Activated T-cell treated with anti-CD3 and anti-CD28 coated beads, Interleukin-2, amount 50 U/mL, for 48 hours (primary cell): ENCODE results near the gene SLC41A3.
A peak's percentile ranks its signal among the peaks of the same experiment; 100 is the strongest.

Source experiments
- DNase-seq, 2 experiments: peaks; one replicate each; pipeline ENCODE4 v3.0.0-alpha.2; 2020

Gene SLC41A3

DNA sequence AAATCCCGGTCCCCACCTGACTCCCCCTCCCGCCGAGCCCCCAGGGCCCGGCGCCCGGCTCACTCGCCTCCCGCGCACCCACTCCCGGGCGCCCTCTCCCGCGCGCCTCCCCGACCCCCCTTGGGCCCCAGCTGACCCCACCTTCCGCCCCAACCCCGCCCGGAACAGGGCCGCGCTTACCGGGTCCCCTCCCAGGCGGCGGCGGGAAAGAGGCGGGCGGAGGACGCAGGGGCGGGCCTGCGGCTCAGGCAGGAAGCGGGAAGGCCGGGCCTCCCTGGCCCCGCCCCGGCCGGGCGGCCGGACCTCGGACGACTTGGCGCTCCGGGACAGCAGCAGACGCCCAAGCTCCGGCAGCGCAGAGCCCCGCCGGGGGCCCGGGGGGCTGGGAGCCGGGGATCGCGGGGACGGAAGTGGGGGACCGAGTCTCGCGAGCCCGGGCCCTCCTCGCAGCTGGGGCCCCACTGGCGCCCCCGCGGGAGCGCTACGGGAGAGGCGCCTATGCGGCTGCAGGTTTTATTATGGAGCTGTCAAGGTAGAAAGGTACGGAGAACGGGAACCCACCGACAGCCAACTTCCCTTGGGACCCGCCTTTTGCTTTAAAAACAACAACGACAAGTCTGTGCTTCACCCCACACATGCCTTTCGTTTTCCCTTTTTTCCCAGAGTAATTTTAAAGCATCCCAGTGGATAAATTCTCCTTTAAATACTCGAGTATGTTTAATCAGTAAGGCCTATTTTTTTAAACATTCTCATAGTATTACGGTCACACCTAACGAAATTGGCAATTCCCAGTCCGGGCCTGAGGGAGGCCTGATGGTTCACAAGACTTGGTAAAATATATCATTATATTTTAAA is at the start of gene SLC41A3:
Gene SLC41A3 (minus strand): TSS at position 212 of the 855 bp plus-strand sequence. CDS start 15,905 bp downstream, outside the sequence.
- DNase-seq = peak; percentile 93 to 95

DNA sequence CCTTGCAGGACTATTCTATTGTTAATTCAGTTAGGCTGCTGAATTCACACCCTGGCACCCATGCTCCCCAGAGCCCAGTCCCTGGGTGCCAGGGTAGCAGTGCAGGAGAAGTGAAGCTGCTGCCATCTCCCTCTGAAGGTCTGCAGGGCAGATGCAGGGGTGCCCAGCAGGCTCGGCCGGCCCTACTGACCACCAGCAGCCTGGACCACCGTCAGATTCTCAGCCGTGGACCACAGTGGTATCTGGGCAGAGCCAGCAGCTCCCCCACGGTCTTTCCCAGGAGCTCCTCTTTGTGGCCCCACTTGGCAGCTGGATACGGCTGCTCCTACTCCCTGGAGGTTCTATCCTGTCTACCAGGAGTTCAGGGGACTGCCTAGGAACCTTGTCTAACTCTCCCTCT is 49.7 kb upstream of the SLC41A3 start:
- no peak for DNase-seq

DNA sequence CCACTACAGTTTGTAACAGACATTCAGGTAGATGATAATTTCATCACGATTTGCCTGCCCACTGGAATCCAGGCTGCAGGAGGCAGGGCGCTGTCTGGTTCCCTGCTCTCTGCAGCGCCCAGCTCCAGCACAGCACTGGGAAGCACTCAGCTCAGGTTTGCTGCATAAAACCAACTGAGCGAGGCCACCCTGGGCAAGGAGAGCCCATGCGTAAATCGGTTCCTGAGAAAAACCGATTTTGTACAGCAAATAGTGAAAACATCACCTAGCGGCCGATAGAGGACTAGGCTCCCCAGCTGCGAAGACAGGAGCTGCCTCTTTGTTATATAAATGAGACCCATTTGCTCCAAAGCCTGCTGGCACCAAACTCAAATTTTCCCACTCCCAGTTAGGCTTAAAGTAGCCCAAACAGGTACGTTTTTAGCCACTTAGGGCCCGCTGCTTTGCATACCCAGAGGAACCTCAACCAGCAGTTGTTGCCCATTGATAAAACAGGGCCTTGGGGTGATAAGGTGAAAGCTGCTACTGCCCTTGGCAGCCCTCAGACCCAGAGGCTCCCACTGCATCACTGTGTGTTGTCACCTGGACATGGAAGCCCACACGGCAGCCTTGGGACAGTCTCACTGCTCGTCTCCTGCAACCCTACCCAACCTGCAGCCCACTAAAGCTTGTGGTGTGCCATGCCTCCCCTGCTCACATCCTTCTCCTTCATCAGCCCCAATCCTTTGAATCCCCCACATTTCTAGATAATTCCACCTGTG is 49.0 kb upstream of the SLC41A3 start:
- no peak for DNase-seq

DNA sequence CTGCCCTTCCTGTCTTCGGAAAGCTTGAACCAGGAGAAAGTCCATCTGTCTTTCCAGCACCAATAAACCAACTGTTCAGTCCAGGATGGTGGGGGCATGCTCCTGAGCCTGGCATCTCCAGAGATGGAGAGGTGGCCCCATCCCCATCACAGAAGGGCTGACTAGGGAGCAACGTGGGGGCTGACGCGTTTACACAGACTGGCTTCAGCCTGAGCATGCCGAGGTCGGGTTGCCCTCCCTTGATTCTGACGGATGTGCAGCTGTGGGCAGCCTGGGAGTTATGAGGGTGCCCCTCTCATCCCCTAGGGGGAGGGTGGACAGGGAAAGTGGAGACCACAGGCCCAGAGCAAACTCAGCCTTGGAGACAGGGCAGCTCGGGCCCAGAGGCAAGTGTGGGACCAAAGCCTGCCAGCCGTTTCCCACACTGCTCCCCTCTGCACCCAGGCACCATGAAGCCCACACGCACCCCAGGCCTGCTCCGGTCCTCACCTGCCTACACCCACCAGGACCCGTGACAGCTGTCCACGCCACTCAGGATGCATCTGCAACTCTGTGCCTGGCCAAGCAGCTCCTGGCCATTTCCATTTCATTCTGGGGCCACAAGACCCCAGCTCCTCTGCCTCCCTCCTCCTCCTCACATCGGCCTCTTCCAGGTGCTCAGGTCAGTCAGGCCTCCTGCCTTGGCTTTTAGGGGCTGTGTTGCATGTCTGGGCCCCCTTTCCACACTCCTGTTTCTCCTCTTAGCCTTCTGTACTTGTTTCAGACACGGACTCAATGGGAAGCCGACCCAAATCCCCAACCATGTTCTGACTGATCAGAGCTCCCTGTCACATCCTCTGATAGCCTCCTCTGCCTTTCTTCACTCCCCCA is 48.2 kb upstream of the SLC41A3 start:
- DNase-seq = peak in 1 of 2 experiments; percentile 9

DNA sequence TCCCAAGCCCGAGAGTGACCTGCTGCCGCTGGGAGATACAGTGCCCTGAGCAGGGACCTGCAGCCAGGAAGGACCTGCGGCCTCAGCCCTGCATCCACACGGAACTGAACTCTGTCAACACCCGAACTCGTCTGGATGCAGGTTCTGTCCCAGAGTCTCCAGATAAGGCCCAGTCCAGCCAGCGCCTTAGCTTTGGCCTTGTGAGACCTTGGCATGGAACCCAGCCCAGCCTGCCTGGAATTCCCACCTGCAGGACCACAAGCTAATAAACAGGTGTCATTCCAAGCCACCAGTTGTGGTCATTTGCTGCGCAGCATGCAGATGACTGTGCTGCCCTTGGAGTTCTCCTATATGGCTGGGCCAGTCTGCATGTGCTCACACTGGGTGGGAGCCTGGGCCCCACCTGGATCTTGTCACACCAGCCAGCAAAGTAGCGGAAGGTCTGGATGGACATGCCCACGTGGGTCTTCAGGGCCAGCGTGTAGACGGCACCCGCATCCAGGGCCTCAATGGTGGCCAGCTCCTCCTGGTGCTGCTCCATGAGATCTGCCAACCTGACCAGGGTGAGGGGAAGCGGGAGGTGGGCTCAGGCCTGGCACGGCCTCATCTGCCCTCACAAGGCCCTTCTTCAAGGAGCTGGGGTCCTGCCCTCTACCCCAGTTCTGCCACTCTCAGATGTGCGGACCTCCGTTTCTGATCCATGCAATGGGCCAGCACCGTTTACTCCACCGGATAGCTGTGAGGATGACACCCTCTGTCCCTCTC is 47.2 kb upstream of the SLC41A3 start:
- peak in 1 of 2 experiments; percentile 6 for DNase-seq

DNA sequence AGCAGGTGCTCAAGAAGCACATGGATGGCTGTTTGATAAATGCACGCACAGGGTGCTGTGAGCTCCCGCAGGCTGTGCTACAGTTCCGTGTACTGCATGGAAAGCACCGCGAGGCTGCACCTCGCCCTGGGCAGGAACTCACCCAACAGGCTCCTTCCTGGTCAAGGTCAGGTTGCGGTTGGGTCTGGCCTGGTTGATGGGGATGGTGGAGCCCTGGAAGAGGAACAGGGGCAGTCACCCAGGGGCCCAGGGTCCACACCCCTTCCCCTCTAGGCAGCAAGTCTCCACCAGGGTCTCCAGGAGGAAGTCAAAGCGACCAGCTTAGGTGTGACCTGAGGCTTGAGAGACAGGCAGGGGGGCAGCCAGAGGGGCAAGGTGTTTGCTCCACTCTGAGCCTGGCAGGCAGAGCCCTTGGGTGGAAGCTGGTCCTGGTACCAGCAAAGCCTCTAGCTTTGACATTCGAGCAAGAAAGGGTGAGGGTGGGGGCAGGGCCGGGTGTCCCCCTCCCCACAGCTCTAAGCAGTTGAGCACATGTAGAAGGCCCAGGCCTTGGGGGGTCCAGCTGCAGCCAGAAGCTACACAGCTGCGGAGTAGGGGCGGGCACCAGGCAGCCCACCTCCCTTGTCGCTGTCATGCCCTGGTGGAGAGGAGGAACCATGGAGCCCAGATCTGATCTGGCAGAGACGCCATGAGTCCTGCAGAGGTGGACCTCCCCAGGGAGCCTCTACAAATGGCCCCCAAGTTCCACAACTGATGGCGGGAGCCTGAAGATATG is 46.3 kb upstream of the SLC41A3 start:
- peak in 1 of 2 experiments; percentile 12 for DNase-seq

DNA sequence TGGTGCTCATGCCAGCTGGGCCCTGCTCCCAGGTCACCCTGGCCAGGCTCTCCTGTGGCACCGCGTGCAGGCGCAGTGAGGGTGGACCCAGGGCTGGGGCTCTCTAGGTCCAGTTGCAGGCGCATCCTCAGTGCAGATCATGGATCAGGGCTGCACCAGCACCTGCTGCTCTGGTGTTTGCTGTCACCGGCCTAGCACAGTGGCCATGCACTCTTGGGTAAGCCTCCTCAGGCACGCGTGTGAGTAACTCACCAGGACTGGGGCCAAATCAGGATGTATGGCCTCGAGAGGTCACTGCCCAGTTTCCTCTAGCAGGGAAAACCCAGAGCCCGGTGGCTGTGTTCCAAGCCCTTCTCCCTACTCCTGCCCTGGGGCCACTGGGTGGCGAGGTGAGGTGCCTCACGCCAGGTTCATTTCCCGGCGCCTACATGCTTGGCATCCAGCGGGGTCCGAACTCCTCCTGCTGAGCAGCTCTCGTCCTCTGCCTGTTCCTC is 45.5 kb upstream of the SLC41A3 start:
- no peak for DNase-seq

DNA sequence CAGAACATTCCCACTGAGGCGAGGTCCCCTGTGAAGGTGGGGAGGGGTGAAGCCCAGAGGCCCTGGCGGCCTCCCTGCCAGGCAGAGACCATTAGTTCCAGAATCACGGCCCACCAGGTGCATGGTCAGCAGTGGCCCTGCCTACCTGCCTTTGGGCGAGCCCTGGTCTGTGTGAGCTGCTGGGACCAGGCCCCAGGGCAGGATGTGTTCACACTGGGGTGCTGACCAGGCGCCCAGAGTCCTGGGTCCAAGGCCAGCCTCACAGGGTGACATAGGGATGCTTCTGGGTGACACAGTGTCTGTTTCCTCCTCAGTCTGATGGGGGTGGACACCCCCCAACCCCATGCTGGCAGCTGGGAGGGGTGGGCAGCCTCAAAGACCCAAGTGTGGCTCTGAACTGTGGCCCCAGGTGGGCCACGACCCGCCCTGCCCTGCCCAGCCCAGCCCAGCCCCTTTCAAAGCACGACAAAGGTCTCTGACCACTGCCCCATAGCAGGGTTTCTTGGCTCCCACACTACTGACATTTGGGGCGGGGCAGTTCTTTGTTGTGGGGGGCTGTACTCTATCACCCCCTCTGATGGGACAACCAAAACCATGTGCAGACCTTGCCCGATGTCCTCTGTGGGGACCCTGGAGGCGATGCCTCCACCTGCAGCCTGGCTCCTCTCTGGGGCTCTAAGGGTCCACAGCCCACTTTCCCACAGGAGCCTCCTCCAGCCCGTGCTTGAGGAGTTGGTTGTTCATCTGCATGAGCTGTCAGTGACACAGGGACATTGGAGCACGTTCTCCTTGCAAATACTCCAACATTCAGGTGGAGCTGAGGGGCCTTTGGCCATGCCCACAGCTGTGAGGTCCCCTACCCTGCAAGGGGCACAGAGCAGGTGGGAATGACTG is 44.8 kb upstream of the SLC41A3 start:
- peak in 1 of 2 experiments; percentile 2 for DNase-seq

DNA sequence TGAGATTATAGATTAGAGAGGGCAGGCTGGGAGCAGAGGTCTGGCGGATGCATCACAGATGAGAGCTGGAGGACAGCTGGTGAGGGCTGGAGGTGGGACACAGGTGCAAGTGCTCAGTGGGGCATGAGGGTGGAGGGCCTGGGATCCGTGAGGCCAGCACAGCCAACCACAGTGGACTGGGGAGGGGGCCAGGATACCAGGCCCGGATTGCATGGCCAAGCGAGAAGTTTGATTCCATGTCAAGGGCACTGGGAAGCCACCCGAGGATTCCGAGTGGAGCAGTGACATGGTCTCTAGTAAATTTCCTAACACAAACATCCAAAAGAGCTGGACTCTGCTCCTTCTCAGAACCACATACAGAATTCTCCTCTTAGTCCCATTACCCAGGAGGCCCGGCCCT is 44.0 kb upstream of the SLC41A3 start:
- peak in 1 of 2 experiments; percentile 1 for DNase-seq

DNA sequence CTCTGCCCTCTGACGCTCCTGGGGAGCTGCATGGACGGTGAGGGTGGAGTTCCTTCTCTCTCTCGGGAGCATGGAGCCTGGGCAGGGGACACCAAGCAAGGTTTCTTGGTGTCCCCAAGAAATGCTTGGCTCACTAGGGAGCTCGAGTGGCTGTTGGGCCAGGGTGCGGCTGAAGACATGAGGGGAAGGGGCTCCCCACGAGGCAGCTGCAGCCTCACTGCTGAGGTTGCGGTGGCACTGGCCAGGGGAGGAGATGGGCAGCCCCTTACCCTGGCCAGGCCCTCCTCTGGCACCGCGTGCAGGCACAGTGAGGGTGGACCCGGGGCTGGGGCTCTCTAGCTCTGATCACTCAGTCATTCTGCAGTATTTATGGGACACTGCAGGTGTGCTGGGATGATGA is 43.5 kb upstream of the SLC41A3 start:
- peak in 1 of 2 experiments; percentile 8 for DNase-seq

DNA sequence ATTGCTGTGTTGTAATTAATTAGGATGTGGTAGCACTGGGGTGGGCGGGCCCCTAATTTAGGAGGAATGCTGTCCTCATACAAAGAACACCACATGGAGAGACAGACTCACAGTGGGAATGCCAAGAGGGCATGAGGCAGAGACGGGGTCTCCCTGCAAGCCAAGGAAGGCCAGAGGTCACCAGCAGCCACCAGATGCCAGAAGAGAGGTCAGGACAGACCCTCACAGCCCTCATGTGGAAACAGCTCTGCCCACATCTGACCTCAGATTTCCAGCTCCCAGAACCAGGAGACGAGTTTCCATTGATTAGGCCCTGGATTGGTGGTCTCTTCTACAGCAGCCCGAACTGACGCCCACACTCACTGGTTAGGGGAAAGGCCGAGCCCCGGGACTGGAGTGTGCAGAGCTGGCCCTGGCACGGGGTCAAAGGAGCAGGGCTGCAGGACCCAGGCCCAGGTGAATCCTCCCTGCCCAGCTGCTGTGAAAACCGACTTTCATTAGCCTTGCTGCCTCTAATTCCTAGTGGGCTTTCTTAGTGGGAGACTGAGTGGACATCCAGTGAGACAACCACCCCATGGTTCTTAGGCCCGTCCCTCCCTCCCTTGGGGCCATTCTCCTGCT is 43.0 kb upstream of the SLC41A3 start:
- peak in 1 of 2 experiments; percentile 5 for DNase-seq

DNA sequence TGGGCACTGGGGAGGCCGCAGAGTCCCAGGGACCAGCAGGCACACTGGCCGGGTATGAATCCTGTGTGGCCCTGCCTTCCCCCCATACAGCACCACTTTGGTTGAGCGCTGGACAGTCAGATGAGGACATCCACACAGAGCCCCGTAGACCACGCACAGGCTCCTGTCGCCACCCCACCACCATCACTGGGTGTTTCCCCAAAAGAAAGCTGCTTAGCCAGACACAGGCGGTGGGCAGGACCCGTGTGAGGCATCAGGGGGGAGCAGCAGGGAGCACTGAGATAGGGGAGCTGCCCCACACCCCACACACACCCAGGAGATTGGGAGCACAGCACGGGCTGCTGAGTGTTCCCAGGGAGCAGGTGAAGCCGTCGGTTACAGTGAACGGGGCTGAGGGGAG is 42.4 kb upstream of the SLC41A3 start:
- peak in 1 of 2 experiments; percentile 9 for DNase-seq

DNA sequence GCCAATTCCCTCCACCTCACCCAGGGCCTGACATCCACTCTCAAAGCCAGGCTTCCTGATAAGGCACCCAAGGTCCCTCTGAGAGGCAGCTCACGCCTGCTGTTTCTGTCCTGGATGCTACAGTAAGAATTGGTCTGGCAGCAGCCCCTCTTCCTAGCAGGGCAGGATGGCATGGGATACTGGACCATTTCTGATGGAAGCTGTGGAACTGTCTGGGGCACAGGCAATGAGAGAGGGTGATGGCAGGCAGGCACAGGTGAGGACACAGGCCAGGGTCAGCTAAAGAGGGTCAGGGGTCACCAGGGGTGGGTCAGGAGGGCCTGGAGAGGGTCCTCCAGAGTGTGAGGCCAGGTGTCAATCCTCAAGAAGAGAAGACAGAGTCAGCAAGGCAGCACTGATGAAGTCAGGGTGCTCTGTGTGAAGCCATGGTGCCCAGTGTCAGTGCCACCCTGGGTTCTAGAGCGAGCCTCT is 41.9 kb upstream of the SLC41A3 start:
- DNase-seq = no peak

DNA sequence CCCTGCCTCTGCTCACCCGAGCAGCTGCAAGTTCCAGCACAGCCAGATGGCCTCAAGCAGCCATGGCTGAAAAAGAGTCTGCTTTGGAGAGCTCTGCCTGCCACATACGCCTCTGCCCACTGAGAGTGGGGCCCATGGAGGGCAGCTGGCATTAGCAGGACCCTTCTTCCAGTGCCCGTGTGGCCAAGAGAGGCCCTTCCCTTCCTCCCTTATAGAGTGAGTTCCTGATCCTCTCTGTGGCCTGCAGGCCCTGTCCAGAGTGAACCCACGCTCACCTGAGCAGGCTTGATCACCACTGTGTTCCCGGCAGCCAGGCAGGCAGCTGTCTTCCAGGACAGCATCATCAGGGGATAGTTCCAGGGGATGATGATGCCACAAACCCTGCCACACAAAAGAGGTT is 41.4 kb upstream of the SLC41A3 start:
- DNase-seq = no peak

DNA sequence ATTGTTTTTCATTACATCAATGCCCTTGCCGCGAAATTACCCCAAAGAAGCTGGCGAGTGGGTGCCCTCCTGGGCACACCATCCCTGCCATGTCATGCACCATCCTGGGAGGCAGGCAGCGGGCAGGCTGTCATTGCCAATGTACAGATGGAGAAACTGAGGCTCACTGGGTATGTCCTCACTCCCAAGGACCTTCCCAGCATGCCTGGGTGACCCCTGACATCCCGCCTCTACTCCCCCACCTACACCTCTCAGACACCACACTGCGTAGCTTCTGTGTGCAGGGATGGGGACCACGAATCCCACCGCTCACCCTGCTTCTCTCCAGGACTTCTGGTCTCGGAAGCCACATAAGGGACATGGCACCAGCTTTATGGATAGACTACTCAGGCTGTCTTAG is 41.0 kb upstream of the SLC41A3 start:
- DNase-seq = no peak

DNA sequence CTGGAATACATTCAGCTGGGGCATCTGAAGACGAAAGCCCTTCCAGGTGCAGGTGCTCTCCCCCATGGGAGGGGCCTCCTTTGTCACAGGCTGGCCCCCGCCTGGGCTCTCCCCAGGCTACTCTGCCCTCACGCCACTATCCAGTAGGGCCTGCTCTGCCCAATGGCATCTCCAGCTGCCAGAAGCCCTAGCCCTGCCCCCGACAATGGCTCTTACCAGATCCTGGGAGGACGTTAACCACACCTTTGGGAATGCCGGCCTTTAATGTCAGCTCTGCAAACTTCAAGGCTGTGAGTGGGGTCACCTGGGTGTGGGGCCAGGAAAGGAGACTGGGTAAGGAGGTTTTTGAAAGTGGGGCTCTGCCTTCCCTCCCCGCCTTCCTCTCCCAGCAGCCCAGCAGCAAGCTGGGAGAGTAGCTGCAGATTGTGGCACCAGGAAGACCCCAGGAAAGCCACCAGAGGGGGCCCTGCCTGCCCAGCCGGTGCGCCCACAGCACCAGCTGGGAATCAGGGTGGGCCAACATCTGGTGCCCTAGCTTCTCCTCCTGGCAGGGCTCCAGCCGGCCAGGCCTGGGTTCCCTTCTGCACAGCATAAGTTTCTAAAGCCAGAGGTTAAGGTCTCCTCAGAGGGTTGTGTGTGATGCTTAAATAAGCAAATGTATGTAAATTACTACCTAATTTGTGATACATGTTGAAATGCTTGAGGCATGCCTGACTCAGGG is 40.4 kb upstream of the SLC41A3 start:
- DNase-seq = no peak

DNA sequence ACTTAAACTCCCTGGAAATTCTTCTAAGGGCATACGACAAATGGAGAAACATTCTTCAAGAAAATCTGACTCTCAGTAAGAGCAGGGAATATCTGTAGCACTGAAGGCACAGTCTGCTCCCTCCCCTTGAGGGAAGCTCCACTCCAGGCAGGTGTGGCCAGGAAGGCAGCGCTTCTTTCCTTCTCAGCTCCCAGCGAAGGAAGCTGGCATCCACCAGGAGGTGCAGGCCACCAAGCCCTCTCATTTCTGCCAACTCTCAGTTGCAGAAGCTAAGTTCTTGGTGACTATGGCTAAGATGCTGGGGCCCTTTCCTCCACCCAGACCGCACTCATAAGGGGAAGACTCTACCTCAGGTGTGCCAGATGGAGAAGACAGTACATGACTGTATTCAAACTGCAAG is 37.7 kb upstream of the SLC41A3 start:
- no peak for DNase-seq

DNA sequence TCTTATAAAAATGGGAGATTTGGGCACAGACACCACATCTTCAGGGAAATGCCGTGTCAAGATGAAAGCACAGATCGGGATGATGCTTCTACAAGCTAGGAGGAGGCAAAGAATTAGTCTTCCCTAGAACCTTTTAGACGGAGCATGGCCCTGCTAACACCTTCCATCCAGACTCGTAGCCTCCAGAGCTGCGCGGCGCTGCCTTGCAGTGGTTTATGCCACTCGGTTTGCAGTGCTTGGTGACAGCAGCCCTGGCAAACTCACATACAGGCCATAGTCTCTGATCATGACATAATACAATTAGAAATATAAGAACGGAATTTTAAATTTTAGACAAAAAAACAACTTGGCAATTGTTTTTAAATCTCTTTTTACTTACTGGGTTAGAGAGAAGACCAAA is 37.1 kb upstream of the SLC41A3 start:
- DNase-seq = no peak

DNA sequence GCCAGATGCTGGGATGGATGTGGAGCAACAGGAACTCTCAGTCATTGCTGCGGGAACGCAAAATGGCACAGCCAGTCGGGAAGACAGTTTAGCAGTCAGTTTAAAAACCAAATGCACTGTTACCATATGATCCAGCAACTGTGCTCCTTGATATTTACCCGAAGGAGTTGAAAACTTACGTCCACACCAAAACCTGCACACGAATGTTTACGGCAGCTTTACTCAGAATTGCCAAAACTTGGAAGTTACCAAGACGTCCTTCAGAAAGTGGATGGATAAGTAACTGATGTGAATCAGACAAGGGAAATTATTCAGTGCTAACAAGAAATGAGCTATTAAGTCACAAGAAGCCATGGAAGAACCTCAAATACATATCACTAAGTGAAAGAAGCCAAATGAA is 36.1 kb upstream of the SLC41A3 start:
- DNase-seq = no peak
